MCF 10A (cell line): ENCODE results near the gene HSP90AB1. TPM values are rescaled to one million over a fixed set of nuclear protein-coding genes. Genes with fewer than 3 reads are reported as not detected.

Source experiments
- BruUV-seq: library from RNA; stranded (reverse); fragments of 400-500 nt; replicated peaks from 2 replicates; lab custom pipeline; 2021; lab: Mats Ljungman, UMichigan
- CTCF ChIA-PET: fragments of 300-600 bp; sonication (Branson Sonifier 250); formaldehyde crosslinking; extraction: SDS; loops from one replicate; lab custom pipeline; 2021; ENCODE audit warnings: antibody characterized with exemption, inconsistent platforms; lab: Yijun Ruan, JAX
- POLR2A ChIA-PET: fragments of 300-600, 350-650 bp; sonication (Branson Sonifier 250); formaldehyde crosslinking; extraction: SDS; loops from one replicate; lab custom pipeline; 2020; ENCODE audit warnings: antibody characterized with exemption, inconsistent platforms; lab: Yijun Ruan, JAX
- DNase-seq: peaks from one replicate; pipeline ENCODE4 v3.0.0-alpha.2; 2018; ENCODE audit not compliant: unreplicated experiment
- H3K27ac Mint-ChIP-seq: one replicate; pipeline ENCODE4 v1.8.0; 2022; ENCODE audit warnings: mild to moderate bottlenecking, low read depth, mixed read lengths; ENCODE audit not compliant: unreplicated experiment
- H3K27me3 Mint-ChIP-seq: one replicate; pipeline ENCODE4 v1.8.0; 2022; ENCODE audit warnings: mixed read lengths; ENCODE audit not compliant: insufficient read depth, unreplicated experiment
- H3K36me3 Mint-ChIP-seq: one replicate; pipeline ENCODE4 v1.8.0; 2022; ENCODE audit warnings: mild to moderate bottlenecking, moderate library complexity, mixed read lengths; ENCODE audit not compliant: insufficient read depth, unreplicated experiment
- H3K4me1 Mint-ChIP-seq: one replicate; pipeline ENCODE4 v1.8.0; 2022; ENCODE audit warnings: mixed read lengths; ENCODE audit not compliant: insufficient read depth, unreplicated experiment
- H3K4me3 Mint-ChIP-seq: one replicate; pipeline ENCODE4 v1.8.0; 2022; ENCODE audit warnings: mild to moderate bottlenecking, moderate library complexity, mixed read lengths; ENCODE audit not compliant: unreplicated experiment
- H3K9me3 Mint-ChIP-seq: one replicate; pipeline ENCODE4 v1.8.0; 2022; ENCODE audit warnings: mixed read lengths; ENCODE audit not compliant: unreplicated experiment
- intact Hi-C: fragments of 100-400 bp; cut with micrococcal nuclease; formaldehyde crosslinking; loops from 2 replicates; pipeline ENCODE4 v1.14.1; 2022
- total RNA-seq: library from RNA; stranded (reverse); gene quantifications from 2 replicates; pipeline ENCODE4 v1.2.3, GENCODE V29; 2022
- TF ChIP-seq, protein P1 (sequence below): fragments of 200-600 bp; IDR thresholded peaks from one replicate; pipeline ENCODE4 v1.8.0; 2022; ENCODE audit warnings: antibody characterized with exemption, mild to moderate bottlenecking; ENCODE audit not compliant: unreplicated experiment

HSP90AB1 gene
- total RNA-seq, 1 experiment from 2014 or later = 577 TPM

DNA sequence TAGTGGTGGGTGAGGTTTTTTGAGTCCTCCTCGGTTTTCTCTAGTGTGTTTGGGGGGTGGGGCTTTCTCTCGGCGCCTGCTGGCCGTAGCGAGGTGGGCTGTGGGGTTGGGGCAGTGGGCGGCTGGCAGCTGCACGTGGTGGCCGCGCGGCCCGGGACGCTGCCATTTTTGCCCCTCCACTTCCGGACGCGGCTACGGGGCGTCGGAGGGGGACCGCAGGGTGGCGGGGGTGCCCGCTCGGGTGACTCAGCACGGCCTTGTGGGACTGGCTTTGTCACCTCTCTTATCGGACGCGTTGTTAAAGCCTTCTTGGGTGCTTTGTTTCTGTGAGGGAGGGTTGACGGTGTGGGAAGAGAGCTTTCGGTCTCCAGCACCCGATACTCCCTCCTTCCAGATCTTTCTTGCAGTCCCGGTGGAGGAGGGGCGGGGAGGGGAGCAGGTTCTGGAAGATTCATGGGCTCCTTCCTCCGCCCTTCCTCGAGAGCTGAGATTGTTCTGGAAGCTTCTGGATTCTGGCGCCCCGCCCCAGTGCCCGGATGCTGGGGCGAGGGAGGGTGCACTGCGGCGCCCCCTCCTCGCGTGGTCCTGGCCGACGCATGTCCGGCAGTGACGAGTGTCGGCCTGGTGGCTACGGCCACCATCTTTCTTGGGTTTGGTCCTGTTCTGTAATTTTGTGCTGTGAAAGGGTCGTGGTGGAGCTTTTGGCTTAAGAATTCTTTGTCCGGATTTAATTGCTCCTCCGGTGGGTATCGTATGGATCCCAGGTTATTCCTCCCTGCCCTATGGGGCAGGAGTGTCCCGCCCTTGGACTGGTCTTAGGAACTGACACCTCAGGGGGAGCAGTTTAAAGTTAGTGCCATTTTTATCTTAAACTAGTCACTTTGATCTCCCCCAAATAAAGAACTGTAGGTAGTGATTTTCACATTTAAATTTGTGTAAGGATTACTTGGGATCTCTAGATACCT, 719 bp downstream of the HSP90AB1 start:
- peak overlapping the region; percentile 95 for H3K4me3 Mint-ChIP-seq

GRCh38 chr6:44248579-44248978, 1.7 kb downstream of the HSP90AB1 start:
- Mint-ChIP-seq H3K9me3 (no peaks in the 10 kb centered on the region), H3K27ac (peak overlapping the region; percentile 99), H3K27me3 (no peaks in the 10 kb centered on the region), H3K4me3 (peak overlapping the region; percentile 95), H3K36me3 (peaks cover 72% of the 10 kb centered on the region), H3K4me1 (peaks cover 48% of the 10 kb centered on the region)
- TF ChIP-seq, protein P1, sequence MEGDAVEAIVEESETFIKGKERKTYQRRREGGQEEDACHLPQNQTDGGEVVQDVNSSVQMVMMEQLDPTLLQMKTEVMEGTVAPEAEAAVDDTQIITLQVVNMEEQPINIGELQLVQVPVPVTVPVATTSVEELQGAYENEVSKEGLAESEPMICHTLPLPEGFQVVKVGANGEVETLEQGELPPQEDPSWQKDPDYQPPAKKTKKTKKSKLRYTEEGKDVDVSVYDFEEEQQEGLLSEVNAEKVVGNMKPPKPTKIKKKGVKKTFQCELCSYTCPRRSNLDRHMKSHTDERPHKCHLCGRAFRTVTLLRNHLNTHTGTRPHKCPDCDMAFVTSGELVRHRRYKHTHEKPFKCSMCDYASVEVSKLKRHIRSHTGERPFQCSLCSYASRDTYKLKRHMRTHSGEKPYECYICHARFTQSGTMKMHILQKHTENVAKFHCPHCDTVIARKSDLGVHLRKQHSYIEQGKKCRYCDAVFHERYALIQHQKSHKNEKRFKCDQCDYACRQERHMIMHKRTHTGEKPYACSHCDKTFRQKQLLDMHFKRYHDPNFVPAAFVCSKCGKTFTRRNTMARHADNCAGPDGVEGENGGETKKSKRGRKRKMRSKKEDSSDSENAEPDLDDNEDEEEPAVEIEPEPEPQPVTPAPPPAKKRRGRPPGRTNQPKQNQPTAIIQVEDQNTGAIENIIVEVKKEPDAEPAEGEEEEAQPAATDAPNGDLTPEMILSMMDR = no peak
- CTCF ChIA-PET = interaction anchor here (1.0 to 3.6 kb wide), 7 partner anchors 8 to 138 kb away, joined by 3 to 14 read pairs (median 8); partner anchors contain the start of gene SLC35B2
- BruUV-seq = no TSS peak
- POLR2A ChIA-PET = interaction anchor here (2.3 to 5.0 kb wide), 7 partner anchors 8 to 124 kb away, joined by 6 to 121 read pairs (median 25); partner anchors contain the start of genes AARS2, SLC29A1 and SLC35B2
- no peak for DNase-seq
- intact Hi-C loops = loop anchor here (10.0 kb wide), 1 partner anchor 474 kb away; the partner anchor contains the start of gene VEGFA

More for the DNA sequence above, 719 bp downstream of the HSP90AB1 start:
- Mint-ChIP-seq H3K36me3 (peaks cover 62% of the 10 kb centered on the region), H3K27me3 (no peaks in the 10 kb centered on the region), H3K27ac (peak overlapping the region; percentile 99), H3K4me1 (peaks cover 38% of the 10 kb centered on the region), H3K9me3 (no peaks in the 10 kb centered on the region)
- TF ChIP-seq, protein P1 = no peak
- DNase-seq = peak; percentile 55
- CTCF ChIA-PET = interaction anchor here (0.5 to 3.6 kb wide), 9 partner anchors 9 to 740 kb away, joined by 3 to 15 read pairs (median 8); partner anchors contain the start of gene SLC35B2
- POLR2A ChIA-PET = interaction anchor here (0.6 to 5.0 kb wide), 31 partner anchors 8 to 820 kb away, joined by 3 to 121 read pairs (median 4); partner anchors contain the start of genes AARS2, ABCC10, CDC5L and GTPBP2
- TSS peak; percentile 47 for BruUV-seq
- intact Hi-C loops = loop anchor here (2.0 to 10.0 kb wide), 2 partner anchors 75 to 473 kb away; partner anchors contain the start of gene VEGFA

DNA sequence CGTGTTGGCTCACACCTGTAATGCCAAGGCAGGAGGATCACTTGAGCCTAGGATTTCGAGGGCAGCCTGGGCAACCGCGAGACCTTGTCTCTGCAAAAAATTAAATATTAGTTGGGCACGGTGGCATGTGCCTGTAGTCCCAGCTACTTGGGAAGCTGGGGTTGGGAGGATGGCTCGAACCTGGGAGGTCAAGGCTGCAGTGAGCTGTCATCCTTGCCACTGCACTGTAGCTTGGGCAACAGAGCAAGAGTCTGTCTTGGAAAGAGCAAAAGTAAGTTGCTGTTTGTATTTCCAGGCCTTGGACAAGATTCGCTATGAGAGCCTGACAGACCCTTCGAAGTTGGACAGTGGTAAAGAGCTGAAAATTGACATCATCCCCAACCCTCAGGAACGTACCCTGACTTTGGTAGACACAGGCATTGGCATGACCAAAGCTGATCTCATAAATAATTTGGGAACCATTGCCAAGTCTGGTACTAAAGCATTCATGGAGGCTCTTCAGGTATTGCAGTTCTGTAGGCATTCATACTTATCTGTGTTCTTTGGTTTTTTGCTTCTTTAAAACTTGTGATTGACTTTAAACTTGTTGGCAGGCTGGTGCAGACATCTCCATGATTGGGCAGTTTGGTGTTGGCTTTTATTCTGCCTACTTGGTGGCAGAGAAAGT, 2.3 kb downstream of the HSP90AB1 start:
- peaks cover 54% of the 10 kb centered on the region for H3K4me1 Mint-ChIP-seq
- intact Hi-C loops = loop anchor here (10.0 kb wide), 1 partner anchor 474 kb away; the partner anchor contains the start of gene VEGFA
- no peaks in the 10 kb centered on the region for H3K27me3 Mint-ChIP-seq
- H3K36me3 Mint-ChIP-seq = peaks cover 78% of the 10 kb centered on the region
- peak overlapping the region; percentile 95 for H3K4me3 Mint-ChIP-seq
- no TSS peak for BruUV-seq
- no peaks in the 10 kb centered on the region for H3K9me3 Mint-ChIP-seq
- POLR2A ChIA-PET = interaction anchor here (0.9 to 5.0 kb wide), 3 partner anchors 14 to 138 kb away, joined by 3 to 62 read pairs (median 25); partner anchors contain the start of genes CDC5L and SLC29A1
- peak overlapping the region; percentile 99 for H3K27ac Mint-ChIP-seq
- DNase-seq = no peak
- CTCF ChIA-PET = interaction anchor here (1.1 to 3.6 kb wide), 3 partner anchors 14 to 138 kb away, joined by 3 to 13 read pairs (median 10); no protein-coding TSS in a partner anchor
- TF ChIP-seq, protein P1 = no peak
